ENCODE measurements around the gene TPRX2.

TPRX2 gene

DNA sequence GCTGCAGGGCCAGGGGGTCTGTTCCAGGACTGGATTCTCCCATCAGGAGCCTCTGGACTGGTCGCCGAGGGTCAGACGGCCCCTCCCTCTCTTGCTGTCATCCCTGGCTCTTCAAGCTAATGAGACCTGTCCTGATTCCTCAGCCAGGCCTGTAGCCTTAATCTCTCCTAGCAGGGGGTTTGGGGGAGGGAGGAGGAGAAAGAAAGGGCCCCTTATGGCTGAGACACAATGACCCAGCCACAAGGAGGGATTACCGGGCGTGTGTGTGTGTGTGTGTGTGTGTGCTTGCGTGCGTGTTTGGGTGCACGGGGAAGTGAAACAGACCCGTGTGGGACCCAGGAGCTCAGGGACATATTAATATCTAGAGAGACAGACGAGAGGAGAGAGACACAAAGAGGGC is 39.2 kb upstream of the TPRX2 start:
- H3K18ac ChIP-seq (ENCODE audit: low read length): no peak overlapping the region
- no peak overlapping the region for H2BK15ac ChIP-seq (replicated peaks; ENCODE audit: low read depth)
- H4K5ac ChIP-seq (ENCODE audit: low read length): no peak overlapping the region
- no peaks in the 10 kb centered on the region for H3K79me2 ChIP-seq (ENCODE audit: control insufficient read depth, insufficient read depth, low read length)
- no peak overlapping the region for H3K4ac ChIP-seq (ENCODE audit: low read depth, low read length)
- H3K4me3 ChIP-seq (ENCODE audit: low read length): no peak overlapping the region
- H3K4me1 ChIP-seq (ENCODE audit: control insufficient read depth, low read depth, low read length): peaks cover 3% of the 10 kb centered on the region
- no peak overlapping the region for H4K8ac ChIP-seq (ENCODE audit: low read depth, low read length)
- H3K27me3 ChIP-seq (ENCODE audit: insufficient read depth, low read length, poor library complexity): no peaks in the 10 kb centered on the region
- H3K27ac ChIP-seq (ENCODE audit: low read depth, low read length): no peak overlapping the region
- no CpG with 5 or more reads among the region's 10 CpGs for WGBS (ENCODE audit: extremely low coverage, insufficient coverage, low lambda C conversion rate)
- no peak overlapping the region for H3K9ac ChIP-seq (ENCODE audit: low read length)
- H2BK5ac ChIP-seq (ENCODE audit: low read length): no peak overlapping the region
- DNase-seq: peak; percentile 92
- H3K79me1 ChIP-seq (ENCODE audit: low read length): no peaks in the 10 kb centered on the region
- H2BK120ac ChIP-seq (ENCODE audit: low read depth, low read length): no peak overlapping the region
- H2AK5ac ChIP-seq (ENCODE audit: low read length): no peak overlapping the region
- no peaks in the 10 kb centered on the region for H3K36me3 ChIP-seq (ENCODE audit: control insufficient read depth, insufficient read depth, low read length)
- H3K4me2 ChIP-seq (ENCODE audit: low read length): no peak overlapping the region
- H3K56ac ChIP-seq (ENCODE audit: low read length): no peak overlapping the region
- no peak overlapping the region for H3K23ac ChIP-seq (ENCODE audit: low read length)

GRCh38 chr19:47820410-47820809 is 38.6 kb upstream of the TPRX2 start:
- Histone ChIP-seq H3K4me2 (ENCODE audit: low read length) (no peak overlapping the region), H3K27ac (ENCODE audit: low read depth, low read length) (no peak overlapping the region), H3K36me3 (ENCODE audit: control insufficient read depth, insufficient read depth, low read length) (no peaks in the 10 kb centered on the region)

DNA sequence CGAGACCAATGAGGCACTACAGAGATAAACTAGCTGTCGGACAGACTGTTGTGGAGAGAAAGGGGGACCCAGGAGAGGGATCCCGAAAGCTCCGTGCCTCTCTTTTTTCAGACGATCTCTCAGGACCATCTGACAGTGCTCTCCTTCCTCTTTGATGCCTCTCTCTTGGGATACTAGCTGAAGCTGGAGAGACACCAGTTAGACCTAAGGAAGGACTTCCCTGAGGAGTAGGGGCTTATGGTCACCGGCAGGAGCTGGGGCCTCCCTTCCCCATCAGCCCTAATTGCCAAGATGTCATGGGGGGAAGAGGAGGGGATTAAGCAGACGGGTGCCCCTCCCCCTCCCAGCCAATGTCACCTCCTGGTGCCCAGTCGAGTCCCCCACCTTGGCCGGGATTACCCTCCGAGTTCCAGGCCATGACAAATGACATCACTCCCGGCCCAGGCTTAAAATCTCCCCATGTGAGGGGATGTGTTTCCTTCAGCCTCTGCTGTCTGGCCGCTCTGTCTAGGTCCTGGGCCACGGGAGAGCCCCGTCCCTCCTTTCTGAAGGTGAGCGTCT is 37.5 kb upstream of the TPRX2 start, which contains the start of gene CRX:
Gene CRX, plus strand, starts transcription at position 478 of the 561 bp plus-strand sequence. CDS start 12,507 bp downstream, outside the sequence.
- peak within 1 kb of the TSS; percentile 27 for H3K56ac ChIP-seq (ENCODE audit: low read length)
- no peak within 1 kb of the TSS for H3K4me2 ChIP-seq (ENCODE audit: low read length)
- H3K4me1 ChIP-seq (ENCODE audit: control insufficient read depth, low read depth, low read length): peaks cover 3% of the 10 kb centered on the region
- no peak within 1 kb of the TSS for H2BK120ac ChIP-seq (ENCODE audit: low read depth, low read length)
- no peak within 1 kb of the TSS for H3K4ac ChIP-seq (ENCODE audit: low read depth, low read length)
- H3K27me3 ChIP-seq (ENCODE audit: insufficient read depth, low read length, poor library complexity): no peaks in the 10 kb centered on the region
- H3K79me2 ChIP-seq (ENCODE audit: control insufficient read depth, insufficient read depth, low read length): no peaks in the 10 kb centered on the region
- no peaks in the 10 kb centered on the region for H3K79me1 ChIP-seq (ENCODE audit: low read length)
- H3K23ac ChIP-seq (ENCODE audit: low read length): no peak within 1 kb of the TSS
- no peak within 1 kb of the TSS for H4K5ac ChIP-seq (ENCODE audit: low read length)
- H3K36me3 ChIP-seq (ENCODE audit: control insufficient read depth, insufficient read depth, low read length): no peaks in the 10 kb centered on the region
- no peak within 1 kb of the TSS for H3K27ac ChIP-seq (ENCODE audit: low read depth, low read length)
- no peak within 1 kb of the TSS for H2BK15ac ChIP-seq (replicated peaks; ENCODE audit: low read depth)
- no peak within 1 kb of the TSS for H4K8ac ChIP-seq (ENCODE audit: low read depth, low read length)
- peak; percentile 47 for DNase-seq
- no peak within 1 kb of the TSS for H3K4me3 ChIP-seq (ENCODE audit: low read length)
- no CpG with 5 or more reads among the region's 15 CpGs for whole genome bisulfite sequencing (ENCODE audit: extremely low coverage, insufficient coverage, low lambda C conversion rate)
- no peak within 1 kb of the TSS for H3K9ac ChIP-seq (ENCODE audit: low read length)
- H2AK5ac ChIP-seq (ENCODE audit: low read length): no peak within 1 kb of the TSS
- no peak within 1 kb of the TSS for H2BK5ac ChIP-seq (ENCODE audit: low read length)
- no peak within 1 kb of the TSS for H3K18ac ChIP-seq (ENCODE audit: low read length)

More at GRCh38 chr19:47820410-47820809, 38.6 kb upstream of the TPRX2 start:
- Histone ChIP-seq H4K8ac (ENCODE audit: low read depth, low read length) (no peak overlapping the region), H3K56ac (ENCODE audit: low read length) (peak overlapping the region; percentile 53), H3K4me3 (ENCODE audit: low read length) (no peak overlapping the region), H3K9ac (ENCODE audit: low read length) (no peak overlapping the region), H2BK120ac (ENCODE audit: low read depth, low read length) (no peak overlapping the region), H3K27me3 (ENCODE audit: insufficient read depth, low read length, poor library complexity) (no peaks in the 10 kb centered on the region), H2AK5ac (ENCODE audit: low read length) (no peak overlapping the region), H3K79me2 (ENCODE audit: control insufficient read depth, insufficient read depth, low read length) (no peaks in the 10 kb centered on the region), H2BK5ac (ENCODE audit: low read length) (no peak overlapping the region), H3K23ac (ENCODE audit: low read length) (no peak overlapping the region), H3K79me1 (ENCODE audit: low read length) (no peaks in the 10 kb centered on the region), H2BK15ac (replicated peaks; ENCODE audit: low read depth) (no peak overlapping the region), H3K4ac (ENCODE audit: low read depth, low read length) (no peak overlapping the region), H3K4me1 (ENCODE audit: control insufficient read depth, low read depth, low read length) (peaks cover 3% of the 10 kb centered on the region), H3K18ac (ENCODE audit: low read length) (no peak overlapping the region), H4K5ac (ENCODE audit: low read length) (no peak overlapping the region)
- no CpG with 5 or more reads among the region's 2 CpGs for WGBS (ENCODE audit: extremely low coverage, insufficient coverage, low lambda C conversion rate)
- no peak for DNase-seq

DNA sequence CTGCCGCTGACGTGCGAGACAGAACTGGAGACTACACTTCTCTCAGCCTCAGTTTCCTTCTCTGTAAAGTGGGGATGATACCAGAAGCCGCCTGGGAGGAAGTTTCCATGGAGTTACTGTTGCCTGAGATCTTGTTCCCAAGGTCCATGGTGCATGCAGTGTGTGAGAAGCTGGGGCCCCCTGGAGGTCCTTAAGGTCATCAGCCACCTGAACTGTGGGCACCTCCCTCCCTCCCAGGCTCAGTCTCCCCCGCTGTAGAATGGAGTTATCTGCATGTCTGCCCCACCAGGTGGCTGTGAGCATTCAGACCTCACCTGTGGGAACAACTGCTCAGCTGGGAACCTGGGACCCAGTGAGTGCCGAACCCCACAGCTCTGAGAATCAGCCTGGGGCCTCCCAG is 34.6 kb upstream of the TPRX2 start:
- Histone ChIP-seq H3K27me3 (ENCODE audit: insufficient read depth, low read length, poor library complexity) (no peaks in the 10 kb centered on the region), H2BK5ac (ENCODE audit: low read length) (no peak overlapping the region), H2BK120ac (ENCODE audit: low read depth, low read length) (no peak overlapping the region), H3K4me3 (ENCODE audit: low read length) (no peak overlapping the region), H3K18ac (ENCODE audit: low read length) (no peak overlapping the region), H3K79me1 (ENCODE audit: low read length) (no peaks in the 10 kb centered on the region), H3K36me3 (ENCODE audit: control insufficient read depth, insufficient read depth, low read length) (no peaks in the 10 kb centered on the region), H3K4ac (ENCODE audit: low read depth, low read length) (no peak overlapping the region), H3K56ac (ENCODE audit: low read length) (no peak overlapping the region), H3K9ac (ENCODE audit: low read length) (no peak overlapping the region), H2BK15ac (replicated peaks; ENCODE audit: low read depth) (no peak overlapping the region), H3K4me1 (ENCODE audit: control insufficient read depth, low read depth, low read length) (peaks cover 3% of the 10 kb centered on the region), H3K79me2 (ENCODE audit: control insufficient read depth, insufficient read depth, low read length) (no peaks in the 10 kb centered on the region), H3K23ac (ENCODE audit: low read length) (no peak overlapping the region), H3K27ac (ENCODE audit: low read depth, low read length) (no peak overlapping the region), H3K4me2 (ENCODE audit: low read length) (no peak overlapping the region), H2AK5ac (ENCODE audit: low read length) (no peak overlapping the region), H4K8ac (ENCODE audit: low read depth, low read length) (no peak overlapping the region), H4K5ac (ENCODE audit: low read length) (no peak overlapping the region)
- peak; percentile 52 for DNase-seq
- no CpG with 5 or more reads among the region's 6 CpGs for WGBS (ENCODE audit: extremely low coverage, insufficient coverage, low lambda C conversion rate)

GRCh38 chr19:47826800-47827199 is 32.2 kb upstream of the TPRX2 start:
- Histone ChIP-seq H3K27me3 (ENCODE audit: insufficient read depth, low read length, poor library complexity) (no peaks in the 10 kb centered on the region), H3K18ac (ENCODE audit: low read length) (no peak overlapping the region), H3K79me1 (ENCODE audit: low read length) (no peaks in the 10 kb centered on the region), H4K5ac (ENCODE audit: low read length) (no peak overlapping the region), H2BK5ac (ENCODE audit: low read length) (no peak overlapping the region), H3K56ac (ENCODE audit: low read length) (no peak overlapping the region), H2BK15ac (replicated peaks; ENCODE audit: low read depth) (no peak overlapping the region), H3K36me3 (ENCODE audit: control insufficient read depth, insufficient read depth, low read length) (no peaks in the 10 kb centered on the region), H2AK5ac (ENCODE audit: low read length) (no peak overlapping the region), H3K23ac (ENCODE audit: low read length) (no peak overlapping the region), H3K27ac (ENCODE audit: low read depth, low read length) (no peak overlapping the region), H3K4me3 (ENCODE audit: low read length) (no peak overlapping the region), H3K4me1 (ENCODE audit: control insufficient read depth, low read depth, low read length) (no peaks in the 10 kb centered on the region), H3K4ac (ENCODE audit: low read depth, low read length) (no peak overlapping the region), H4K8ac (ENCODE audit: low read depth, low read length) (no peak overlapping the region), H3K9ac (ENCODE audit: low read length) (no peak overlapping the region), H3K4me2 (ENCODE audit: low read length) (no peak overlapping the region), H3K79me2 (ENCODE audit: control insufficient read depth, insufficient read depth, low read length) (no peaks in the 10 kb centered on the region), H2BK120ac (ENCODE audit: low read depth, low read length) (no peak overlapping the region)
- WGBS (ENCODE audit: extremely low coverage, insufficient coverage, low lambda C conversion rate): no CpG with 5 or more reads among the region's 6 CpGs
- DNase-seq: no peak

GRCh38 chr19:47832723-47833122 is 26.3 kb upstream of the TPRX2 start:
- H2BK15ac ChIP-seq (replicated peaks; ENCODE audit: low read depth): no peak overlapping the region
- no peaks in the 10 kb centered on the region for H3K4me1 ChIP-seq (ENCODE audit: control insufficient read depth, low read depth, low read length)
- H3K4me2 ChIP-seq (ENCODE audit: low read length): no peak overlapping the region
- no peak overlapping the region for H3K23ac ChIP-seq (ENCODE audit: low read length)
- no peaks in the 10 kb centered on the region for H3K79me2 ChIP-seq (ENCODE audit: control insufficient read depth, insufficient read depth, low read length)
- no peak overlapping the region for H4K8ac ChIP-seq (ENCODE audit: low read depth, low read length)
- peak; percentile 25 for DNase-seq
- no CpG with 5 or more reads among the region's 4 CpGs for WGBS (ENCODE audit: extremely low coverage, insufficient coverage, low lambda C conversion rate)
- H2BK120ac ChIP-seq (ENCODE audit: low read depth, low read length): no peak overlapping the region
- H3K18ac ChIP-seq (ENCODE audit: low read length): no peak overlapping the region
- H3K56ac ChIP-seq (ENCODE audit: low read length): no peak overlapping the region
- no peak overlapping the region for H2BK5ac ChIP-seq (ENCODE audit: low read length)
- no peaks in the 10 kb centered on the region for H3K79me1 ChIP-seq (ENCODE audit: low read length)
- H2AK5ac ChIP-seq (ENCODE audit: low read length): no peak overlapping the region
- no peaks in the 10 kb centered on the region for H3K36me3 ChIP-seq (ENCODE audit: control insufficient read depth, insufficient read depth, low read length)
- no peak overlapping the region for H3K9ac ChIP-seq (ENCODE audit: low read length)
- no peak overlapping the region for H3K4me3 ChIP-seq (ENCODE audit: low read length)
- H3K27me3 ChIP-seq (ENCODE audit: insufficient read depth, low read length, poor library complexity): no peaks in the 10 kb centered on the region
- no peak overlapping the region for H3K4ac ChIP-seq (ENCODE audit: low read depth, low read length)
- no peak overlapping the region for H3K27ac ChIP-seq (ENCODE audit: low read depth, low read length)
- no peak overlapping the region for H4K5ac ChIP-seq (ENCODE audit: low read length)

Measured in mesendoderm (in vitro differentiated cells).